ENCODE data around the gene OGDH.

OGDH gene

GRCh38 chr7:44569959-44570358, 36.5 kb upstream of the OGDH start:
- TF ChIP-seq ZNF266 (tag by site-specific recombination; IDR thresholded peaks at IDR 0.05; ENCODE audit: low read depth): no peak
- TF ChIP-seq ZNF423 (tag by site-specific recombination; IDR thresholded peaks at IDR 0.05): no peak
- TF ChIP-seq HOXA7 (CRISPR knock-in tag; IDR thresholded peaks at IDR 0.05; ENCODE audit: borderline replicate concordance): no peak
- 0 out of 2 replicates have a peak, but pooled peaks have one; percentile 15 for TF ChIP-seq REST (tag by site-specific recombination; IDR thresholded peaks at IDR 0.05)
- TF ChIP-seq ZFP69B (tag by site-specific recombination; IDR thresholded peaks at IDR 0.05): no peak
- no peak for TF ChIP-seq ZNF140 (tag by site-specific recombination; IDR thresholded peaks at IDR 0.05)
- Histone ChIP-seq H3K36me3 (ENCODE audit: control insufficient read depth in 2 of 2, insufficient read depth in 1 of 2, low read length in 2 of 2) (peaks cover 22 to 86% of the 10 kb centered on the region in 2 experiments), H3K4me1 (ENCODE audit: control insufficient read depth, insufficient read depth, low read length) (no peaks in the 10 kb centered on the region), H3K4me3 (ENCODE audit: low read depth, low read length) (no peak overlapping the region), H3K9me3 (ENCODE audit: control insufficient read depth, insufficient read depth, low read depth, low read length) (no peaks in the 10 kb centered on the region), H3K27ac (ENCODE audit: extremely low read depth, low read depth, low read length) (no peak overlapping the region)
- POLR2A ChIA-PET: interaction anchor here (0.6 kb wide), 1 partner anchor 43 kb away, joined by 4 read pairs; no protein-coding TSS in a partner anchor
- CTCF ChIA-PET: interaction anchor here (0.6 to 0.8 kb wide), 3 partner anchors 35 to 485 kb away, joined by 3 to 4 read pairs (median 4); no protein-coding TSS in a partner anchor

GRCh38 chr7:44572771-44573170, 33.7 kb upstream of the OGDH start:
- no peaks in the 10 kb centered on the region for H3K9me3 ChIP-seq (ENCODE audit: control insufficient read depth, insufficient read depth, low read depth, low read length)
- ChIA-PET CTCF (interaction anchor here (1.2 to 1.8 kb wide), 3 partner anchors 9 to 38 kb away, joined by 3 to 7 read pairs (median 5); no protein-coding TSS in a partner anchor), POLR2A (interaction anchor here (1.4 to 2.7 kb wide), 5 partner anchors 8 to 28 kb away, joined by 5 to 34 read pairs (median 19); partner anchors contain the start of gene TMED4)
- H3K36me3 ChIP-seq (ENCODE audit: control insufficient read depth in 2 of 2, insufficient read depth in 1 of 2, low read length in 2 of 2): peaks cover 22 to 73% of the 10 kb centered on the region in 2 experiments
- TF ChIP-seq ZNF571 (tag by site-specific recombination; IDR thresholded peaks at IDR 0.05) (no peak), ZNF23 (tag by site-specific recombination; IDR thresholded peaks at IDR 0.05; ENCODE audit: borderline replicate concordance) (no peak), ZNF132 (tag by site-specific recombination; IDR thresholded peaks at IDR 0.05; ENCODE audit: borderline replicate concordance) (no peak), ZNF394 (tag by site-specific recombination; IDR thresholded peaks at IDR 0.05; ENCODE audit: borderline replicate concordance) (no peak), ZNF555 (tag by site-specific recombination; conservative IDR thresholded peaks at IDR 0.05) (no peak), ZNF391 (tag by site-specific recombination; IDR thresholded peaks at IDR 0.05; ENCODE audit: borderline replicate concordance, low read depth) (no peak), ZNF248 (tag by site-specific recombination; IDR thresholded peaks at IDR 0.05) (no peak), PATZ1 (tag by site-specific recombination; IDR thresholded peaks at IDR 0.05) (no peak), FEZF1 (tag by site-specific recombination; IDR thresholded peaks at IDR 0.05) (no peak)
- H3K4me1 ChIP-seq (ENCODE audit: control insufficient read depth, insufficient read depth, low read length): no peaks in the 10 kb centered on the region
- peak overlapping the region; percentile 80; the same call in 1 of the 2 replicates for H3K27ac ChIP-seq (ENCODE audit: extremely low read depth, low read depth, low read length)
- H3K4me3 ChIP-seq (ENCODE audit: low read depth, low read length): peak overlapping the region; percentile 59
